GM12878 (cell line): ENCODE measurements around the gene USP51. TPM values are rescaled to one million over a fixed set of nuclear protein-coding genes. Genes with fewer than 3 reads are reported as not detected.
"Not testable (repeated sequence)": the region's sequence is repeated elsewhere in the genome, so short reads cannot be mapped to it uniquely, and the experiment has no call there.

ENCODE experiments used
- ATAC-seq: fragments of 200-7000 bp; cut with Tn5 transposase; 3 replicates; pipeline ENCODE4 v1.9.1; 2020; ENCODE audit warnings: mild to moderate bottlenecking, moderate library complexity
- BruUV-seq: library from RNA; stranded (reverse); fragments of 400-500 nt; replicated peaks from 2 replicates; lab custom pipeline; 2021; lab: Mats Ljungman, UMichigan
- CTCF ChIA-PET: fragments of 300-600 bp; sonication (Branson Sonifier 250); formaldehyde crosslinking; extraction: SDS; loops from one replicate; lab custom pipeline; 2021; ENCODE audit warnings: inconsistent platforms; lab: Yijun Ruan, JAX
- POLR2A ChIA-PET: fragments of 350-600 bp; formaldehyde crosslinking; extraction: SDS; loops from one replicate; lab custom pipeline; 2021; ENCODE audit warnings: inconsistent platforms; lab: Charles Lee
- RAD21 ChIA-PET: fragments of 300-600 bp; sonication (Branson Sonifier 250); formaldehyde crosslinking; loops from one replicate; lab custom pipeline; 2023; ENCODE audit warnings: antibody characterized with exemption; ENCODE audit not compliant: unreplicated experiment; lab: Charles Lee
- SMC1A ChIA-PET: fragments of 300-600 bp; sonication (Branson Sonifier 250); formaldehyde crosslinking; loops from one replicate; lab custom pipeline; 2023; ENCODE audit not compliant: unreplicated experiment, uncharacterized antibody; lab: Charles Lee
- DNase-seq: peaks from one replicate; pipeline ENCODE4 v3.0.0-alpha.2; 2011; ENCODE audit warnings: low read depth, low spot score
- FAIRE-seq: peaks from 3 replicates; lab custom pipeline; 2011; peaks lifted over from hg19 to GRCh38; lab: Jason Lieb, UNC
- H2AFZ ChIP-seq: 2 replicates; pipeline ENCODE4 v1.6.0; 2011; ENCODE audit warnings: low read depth, low read length, control low read depth; ENCODE audit not compliant: control insufficient read depth
- H3K27ac ChIP-seq: 2 replicates; pipeline ENCODE4 v1.5.1; 2011; ENCODE audit warnings: control low read depth; ENCODE audit not compliant: control insufficient read depth, insufficient read depth
- H3K27me3 ChIP-seq, 2 experiments: replicated peaks in 1 of 2; 2 replicates each; pipeline versions ENCODE4 v1.6.0 to v1.6.1; 2011; ENCODE audit warnings: low read length in 1 of 2; ENCODE audit not compliant: control insufficient read depth in 2 of 2, insufficient read depth in 2 of 2
- H3K36me3 ChIP-seq, 2 experiments: 2 replicates each; pipeline ENCODE4 v1.5.1; 2011; ENCODE audit warnings: low read length in 1 of 2; ENCODE audit not compliant: control insufficient read depth in 2 of 2, insufficient read depth in 2 of 2
- H3K4me1 ChIP-seq: 2 replicates; pipeline ENCODE4 v1.6.1; 2011; ENCODE audit warnings: mild to moderate bottlenecking, low read length, moderate library complexity, mixed read lengths; ENCODE audit not compliant: control insufficient read depth, insufficient read depth
- H3K4me2 ChIP-seq: 2 replicates; pipeline ENCODE4 v1.6.0; 2011; ENCODE audit warnings: control low read depth; ENCODE audit not compliant: control insufficient read depth, insufficient read depth
- H3K4me3 ChIP-seq: fragments of 200-600 bp; sonication (generic); 2 replicates; pipeline ENCODE4 v1.5.1; 2016
- H3K79me2 ChIP-seq: 2 replicates; pipeline ENCODE4 v1.6.0; 2011; ENCODE audit warnings: low read length; ENCODE audit not compliant: control insufficient read depth, insufficient read depth
- H3K9ac ChIP-seq: 2 replicates; pipeline ENCODE4 v1.8.0; 2011; ENCODE audit warnings: low read length, control low read depth, mixed read lengths; ENCODE audit not compliant: control insufficient read depth, insufficient read depth
- H3K9me3 ChIP-seq: replicated peaks from 3 replicates; pipeline ENCODE4 v1.5.1; 2011; ENCODE audit warnings: mild to moderate bottlenecking, low read length; ENCODE audit not compliant: control insufficient read depth, insufficient read depth
- H4K20me1 ChIP-seq: 2 replicates; pipeline ENCODE4 v1.6.0; 2011; ENCODE audit not compliant: control insufficient read depth, insufficient read depth
- WGBS: methylation state at CpG from one replicate; pipeline ENCODE4 v1.1.6; 2016; ENCODE audit warnings: low lambda C conversion rate; ENCODE audit not compliant: insufficient replicate concordance, insufficient coverage; ENCODE audit errors: missing lambda C conversion rate; 5-methylcytosine and 5-hydroxymethylcytosine counted together
- in situ Hi-C: fragments of 300-500 bp; cut with MboI; formaldehyde crosslinking; loops from 9 replicates; pipeline ENCODE4 v1.14.3; 2018; ENCODE audit warnings: mixed read lengths
- intact Hi-C: fragments of 100-400 bp; cut with micrococcal nuclease; formaldehyde crosslinking; loops from one replicate; pipeline ENCODE4 v1.14.2; 2022; ENCODE audit not compliant: unreplicated experiment
- polyA plus RNA-seq, 11 experiments: library from polyadenylated mRNA; depleted of rRNA in 4 of 11; unstranded in 6 of 11; stranded (reverse) in 5 of 11; fragments of >200 nt; fragmentation: Nextera tagmentation in 4 of 11; fragmentation: Illumina TruSeq in 1 of 11; extraction: Ambion mirVana in 4 of 11; extraction: Trizol in 1 of 11; gene quantifications; 1 replicate in 1 of 11; 2 replicates in 10 of 11; pipeline versions ENCODE4 v1.2.1 to v1.2.3, GENCODE V29; 2011 to 2016; ENCODE audit warnings: inconsistent platforms in 2 of 11, missing spikeins in 2 of 11, low read depth in 1 of 11
- total RNA-seq, 4 experiments: library from RNA; depleted of rRNA in 3 of 4; stranded (reverse); fragments of >200 nt in 3 of 4; fragmentation: Illumina TruSeq in 1 of 4; extraction: Trizol in 1 of 4; gene quantifications; 2 replicates each; pipeline versions ENCODE4 v1.2.1 to v1.2.3, GENCODE V29; 2013 to 2021

USP51 gene
- total and polyA plus RNA-seq, 10 of the 15 experiments (the other 5 are each of a cell fraction or from before 2014, with no cell fraction given) = 0.52 to 1.7 (median 1.2) TPM

DNA sequence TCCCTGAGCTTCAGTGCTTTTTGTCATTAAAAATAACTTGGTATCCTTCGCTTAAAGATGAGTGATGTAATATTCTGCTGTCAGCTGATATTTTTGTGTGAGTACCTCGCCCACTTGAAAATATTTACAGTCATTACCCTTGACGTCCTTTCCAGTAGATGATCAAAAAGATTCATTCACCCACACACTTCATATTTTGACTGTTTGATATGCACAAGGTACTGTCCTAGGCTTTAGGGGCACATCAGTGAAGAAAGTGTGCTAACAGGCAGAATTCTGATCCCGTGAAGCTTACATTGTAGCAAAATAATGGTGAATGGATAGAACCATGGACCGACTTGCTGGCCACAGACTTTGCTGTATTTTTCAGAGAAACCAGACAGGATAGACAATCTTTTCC lies 18.1 kb upstream of the USP51 start:
- DNase-seq, H3K4me2 ChIP-seq, H3K27me3 ChIP-seq, H3K27ac ChIP-seq, SMC1A ChIA-PET, intact Hi-C loops, H4K20me1 ChIP-seq, H3K36me3 ChIP-seq, H3K4me3 ChIP-seq, H3K4me1 ChIP-seq, H3K9ac ChIP-seq, H3K79me2 ChIP-seq, CTCF ChIA-PET, H2AFZ ChIP-seq, ATAC-seq, RAD21 ChIA-PET, in situ Hi-C loops, POLR2A ChIA-PET, H3K9me3 ChIP-seq, BruUV-seq: not testable (repeated sequence)
- no CpG with 5 or more reads among the region's 5 CpGs for WGBS
- FAIRE-seq = peak; percentile 49

DNA sequence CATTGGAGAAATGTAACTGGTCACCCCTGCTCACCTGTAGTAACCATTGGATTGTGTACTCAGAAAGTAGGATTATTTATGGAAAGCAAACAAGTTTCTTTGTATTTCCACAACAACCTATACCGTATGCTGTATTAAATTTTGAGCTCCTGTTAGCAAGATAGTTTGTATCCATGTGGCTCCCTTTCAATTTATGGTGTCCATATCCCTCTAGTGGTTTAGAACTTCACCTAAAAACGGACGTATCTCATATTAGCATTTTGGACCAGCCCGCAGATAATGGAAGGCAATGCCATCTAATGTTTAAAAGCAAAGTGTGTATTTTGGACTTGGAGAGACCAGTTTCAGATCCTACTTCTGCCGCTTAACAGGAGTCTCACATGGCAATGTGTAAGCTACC lies 17.4 kb upstream of the USP51 start:
- H4K20me1 ChIP-seq, H2AFZ ChIP-seq, H3K27ac ChIP-seq, H3K9ac ChIP-seq, H3K9me3 ChIP-seq, H3K4me1 ChIP-seq, SMC1A ChIA-PET, BruUV-seq, H3K4me3 ChIP-seq, H3K79me2 ChIP-seq, POLR2A ChIA-PET, H3K27me3 ChIP-seq, FAIRE-seq, in situ Hi-C loops, RAD21 ChIA-PET, CTCF ChIA-PET, H3K4me2 ChIP-seq, ATAC-seq, DNase-seq, intact Hi-C loops, H3K36me3 ChIP-seq: not testable (repeated sequence)
- WGBS = no CpG with 5 or more reads among the region's 5 CpGs
